ENCODE data around the gene OR5A2.
"Not testable (repeated sequence)": the region's sequence is repeated elsewhere in the genome, so short reads cannot be mapped to it uniquely, and the experiment has no call there.

OR5A2 gene

DNA sequence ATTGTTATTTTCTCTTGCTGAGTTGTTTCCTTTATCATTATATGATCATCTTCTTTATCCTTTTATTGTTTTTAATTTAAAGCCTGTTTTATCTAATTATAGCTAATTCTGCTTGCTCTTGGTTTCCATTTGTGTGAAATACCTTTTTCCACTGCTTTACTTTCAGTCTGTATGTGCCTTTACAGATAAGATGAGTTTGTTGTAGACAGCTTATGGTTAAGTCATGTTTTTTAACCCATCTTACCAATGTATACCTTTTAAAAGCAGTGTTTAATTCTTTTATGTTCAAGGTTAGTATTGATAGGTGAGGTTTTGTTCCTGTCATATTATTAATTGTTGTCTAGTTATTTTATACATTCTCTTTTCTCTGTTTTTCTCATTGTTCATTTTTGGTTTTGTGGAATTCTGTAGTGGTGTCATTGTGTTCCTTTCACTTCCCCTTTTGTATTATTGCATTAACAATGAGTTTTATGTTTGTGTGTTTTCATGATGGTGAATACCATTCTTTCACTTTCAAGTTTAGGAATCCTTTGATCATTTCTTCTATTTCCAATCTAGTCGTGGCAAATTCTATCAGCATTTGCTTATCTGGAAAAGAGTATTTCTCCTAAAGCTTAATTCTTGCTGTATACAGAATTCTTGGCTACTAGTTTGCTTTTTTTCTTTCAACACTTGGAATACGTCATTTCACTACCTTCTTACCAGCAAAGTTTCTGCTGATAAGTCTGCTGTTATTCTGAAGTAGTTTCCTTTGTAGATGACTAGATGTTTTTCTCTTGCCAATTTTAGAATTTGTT, 45.8 kb downstream of the OR5A2 start:
- DNase-seq = no peak

DNA sequence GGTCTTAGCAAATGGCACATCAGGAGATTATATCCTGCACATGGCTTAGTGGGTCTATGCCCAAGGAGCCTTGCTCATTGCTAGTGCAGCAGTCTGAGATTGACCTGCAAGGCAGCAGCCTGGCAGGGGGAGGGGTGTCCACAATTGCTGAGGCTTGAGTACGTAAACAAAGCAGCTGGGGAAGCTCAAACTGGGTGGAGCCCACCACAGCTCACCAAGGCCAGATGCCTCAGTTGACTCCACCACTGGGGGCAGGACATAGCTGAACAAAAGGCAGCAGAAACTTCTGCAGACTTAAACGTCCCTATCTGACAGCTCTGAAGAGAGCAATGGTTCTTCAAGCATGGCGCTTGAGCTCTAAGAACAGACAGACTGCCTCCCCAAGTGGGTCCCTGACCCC, 53.9 kb downstream of the OR5A2 start:
- not testable (repeated sequence) for DNase-seq

DNA sequence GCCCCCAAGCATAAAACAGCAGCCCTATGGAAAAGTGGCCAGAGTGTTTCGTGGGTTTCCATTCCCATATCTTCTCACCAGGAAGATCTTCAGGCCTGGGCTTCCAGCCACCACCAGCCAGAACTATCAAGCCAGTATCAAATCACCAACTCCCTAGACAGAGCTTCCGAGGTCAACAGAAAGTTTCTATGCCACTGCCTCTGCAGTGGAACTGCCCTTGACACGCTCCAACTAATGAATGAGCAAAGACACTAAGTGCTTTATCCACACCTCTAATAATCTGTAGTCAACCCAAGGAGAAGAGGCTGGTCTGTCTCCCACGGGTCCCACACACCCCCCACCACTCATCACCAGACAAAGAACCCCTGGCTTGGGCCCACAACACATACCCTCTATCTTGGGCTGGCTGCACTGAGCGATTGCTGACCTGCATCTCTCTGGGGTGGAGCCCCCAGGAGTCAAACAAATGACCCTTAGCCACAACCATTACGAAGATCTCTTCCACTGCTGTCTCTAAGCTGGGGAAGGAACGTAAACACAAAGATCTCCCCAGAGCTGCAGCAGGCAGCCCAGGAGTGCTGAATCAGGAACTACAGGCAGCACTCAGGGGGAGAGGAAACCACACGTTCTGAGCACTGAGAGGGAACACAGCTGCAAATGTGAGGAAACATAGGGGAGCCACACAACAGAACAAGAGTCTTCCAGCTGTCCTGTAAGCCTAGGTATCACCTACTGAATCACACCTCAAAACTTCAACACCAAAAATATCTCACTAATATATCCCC, 57.8 kb downstream of the OR5A2 start:
- no peak for DNase-seq
